GM12873 (cell line): Measurements from ENCODE around the gene RND3.

Experiments
- CTCF ChIP-seq: IDR thresholded peaks from 2 replicates; pipeline ENCODE4 v1.5.1; 2012; ENCODE audit warnings: low read depth, mild to moderate bottlenecking, moderate library complexity, low read length, control low read depth; ENCODE audit not compliant: insufficient read depth; ENCODE audit errors: missing control alignments

RND3 gene

GRCh38 chr2:150445398-150445797 lies 42.1 kb downstream of the RND3 start:
- no peak for TF ChIP-seq CTCF

GRCh38 chr2:150442484-150442883 lies 45.0 kb downstream of the RND3 start:
- no peak for TF ChIP-seq CTCF

GRCh38 chr2:150441784-150442183 lies 45.7 kb downstream of the RND3 start:
- no peak for TF ChIP-seq CTCF

- no peak for TF ChIP-seq CTCF
Measured at GRCh38 chr2:150441226-150441625, 46.2 kb downstream of the RND3 start.

GRCh38 chr2:150438654-150439053 lies 48.8 kb downstream of the RND3 start:
- TF ChIP-seq CTCF: no peak

- TF ChIP-seq CTCF: no peak
Measured at GRCh38 chr2:150438041-150438440, 49.4 kb downstream of the RND3 start.

- no peak for TF ChIP-seq CTCF
Measured at GRCh38 chr2:150432312-150432625, 55.2 kb downstream of the RND3 start.
